ENCODE data around the gene UNC93A.
"Not testable (repeated sequence)": the region's sequence is repeated elsewhere in the genome, so short reads cannot be mapped to it uniquely, and the experiment has no call there.

Gene UNC93A

DNA sequence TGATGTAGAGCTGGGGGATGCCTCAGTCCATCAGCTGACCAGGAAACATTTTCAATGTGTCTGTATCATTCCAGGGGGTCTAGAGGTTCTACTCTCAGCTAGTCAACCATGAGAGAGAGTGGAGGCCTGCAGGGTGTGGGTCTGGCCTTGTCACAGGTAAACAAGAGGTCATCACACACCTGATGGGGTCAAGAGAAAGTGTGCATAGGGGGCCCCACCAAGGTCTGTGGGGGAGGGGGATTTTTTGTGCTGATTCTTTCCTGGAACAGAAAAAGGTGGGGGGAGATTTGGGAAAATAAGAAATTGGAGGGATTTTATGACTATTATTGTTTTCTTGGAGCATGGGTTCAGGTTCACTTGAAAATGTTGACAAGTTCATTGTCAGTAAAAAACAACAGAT lies 8.9 kb upstream of the UNC93A start (continued):
- no peak for TF ChIP-seq CREB5 (CRISPR knock-in tag; IDR thresholded peaks at IDR 0.05; ENCODE audit: low read depth)
- no peak for TF ChIP-seq ISL1 (CRISPR knock-in tag; IDR thresholded peaks at IDR 0.05)
- TF ChIP-seq RARB (CRISPR knock-in tag; IDR thresholded peaks at IDR 0.05): no peak
- TF ChIP-seq BACH2 (CRISPR knock-in tag; IDR thresholded peaks at IDR 0.05; ENCODE audit: borderline replicate concordance): no peak
- TF ChIP-seq TSHZ2 (CRISPR knock-in tag; IDR thresholded peaks at IDR 0.05): no peak
- no peak for TF ChIP-seq ARNTL (CRISPR knock-in tag; IDR thresholded peaks at IDR 0.05; ENCODE audit: borderline replicate concordance, low read depth)
- TF ChIP-seq OSR1 (CRISPR knock-in tag; IDR thresholded peaks at IDR 0.05): no peak
- no peak for TF ChIP-seq GLIS3 (CRISPR knock-in tag; IDR thresholded peaks at IDR 0.05)

GRCh38 chr6:167284565-167284964 lies 6.5 kb upstream of the UNC93A start:
- ATAC-seq: not testable (repeated sequence)

GRCh38 chr6:167285077-167285770 lies 5.9 kb upstream of the UNC93A start:
- ATAC-seq: no peak
- TF ChIP-seq ZFP30 (CRISPR knock-in tag; IDR thresholded peaks at IDR 0.05) (no peak), ZC3H10 (CRISPR knock-in tag; IDR thresholded peaks at IDR 0.05) (no peak), CSRNP3 (CRISPR knock-in tag; IDR thresholded peaks at IDR 0.05) (no peak), GLIS3 (CRISPR knock-in tag; IDR thresholded peaks at IDR 0.05) (no peak), TCF4 (CRISPR knock-in tag; IDR thresholded peaks at IDR 0.05; ENCODE audit: borderline replicate concordance) (no peak), CREB5 (CRISPR knock-in tag; IDR thresholded peaks at IDR 0.05; ENCODE audit: low read depth) (no peak), ZNF8 (CRISPR knock-in tag; IDR thresholded peaks at IDR 0.05) (no peak), TOX (CRISPR knock-in tag; IDR thresholded peaks at IDR 0.05; ENCODE audit: borderline replicate concordance) (no peak), ARNTL (CRISPR knock-in tag; IDR thresholded peaks at IDR 0.05; ENCODE audit: borderline replicate concordance, low read depth) (no peak), SNAI2 (CRISPR knock-in tag; IDR thresholded peaks at IDR 0.05) (no peak), PPARA (CRISPR knock-in tag; IDR thresholded peaks at IDR 0.05; ENCODE audit: borderline replicate concordance) (no peak), ZFP3 (CRISPR knock-in tag; IDR thresholded peaks at IDR 0.05) (no peak), ISL1 (CRISPR knock-in tag; IDR thresholded peaks at IDR 0.05) (no peak), BACH2 (CRISPR knock-in tag; IDR thresholded peaks at IDR 0.05; ENCODE audit: borderline replicate concordance) (no peak), TSHZ2 (CRISPR knock-in tag; IDR thresholded peaks at IDR 0.05) (no peak), ZNF70 (CRISPR knock-in tag; IDR thresholded peaks at IDR 0.05) (no peak)
- TF ChIP-seq, protein P1, sequence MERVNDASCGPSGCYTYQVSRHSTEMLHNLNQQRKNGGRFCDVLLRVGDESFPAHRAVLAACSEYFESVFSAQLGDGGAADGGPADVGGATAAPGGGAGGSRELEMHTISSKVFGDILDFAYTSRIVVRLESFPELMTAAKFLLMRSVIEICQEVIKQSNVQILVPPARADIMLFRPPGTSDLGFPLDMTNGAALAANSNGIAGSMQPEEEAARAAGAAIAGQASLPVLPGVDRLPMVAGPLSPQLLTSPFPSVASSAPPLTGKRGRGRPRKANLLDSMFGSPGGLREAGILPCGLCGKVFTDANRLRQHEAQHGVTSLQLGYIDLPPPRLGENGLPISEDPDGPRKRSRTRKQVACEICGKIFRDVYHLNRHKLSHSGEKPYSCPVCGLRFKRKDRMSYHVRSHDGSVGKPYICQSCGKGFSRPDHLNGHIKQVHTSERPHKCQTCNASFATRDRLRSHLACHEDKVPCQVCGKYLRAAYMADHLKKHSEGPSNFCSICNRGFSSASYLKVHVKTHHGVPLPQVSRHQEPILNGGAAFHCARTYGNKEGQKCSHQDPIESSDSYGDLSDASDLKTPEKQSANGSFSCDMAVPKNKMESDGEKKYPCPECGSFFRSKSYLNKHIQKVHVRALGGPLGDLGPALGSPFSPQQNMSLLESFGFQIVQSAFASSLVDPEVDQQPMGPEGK (CRISPR knock-in tag; IDR thresholded peaks at IDR 0.05; ENCODE audit: borderline replicate concordance): no peak
- TF ChIP-seq, protein P2, sequence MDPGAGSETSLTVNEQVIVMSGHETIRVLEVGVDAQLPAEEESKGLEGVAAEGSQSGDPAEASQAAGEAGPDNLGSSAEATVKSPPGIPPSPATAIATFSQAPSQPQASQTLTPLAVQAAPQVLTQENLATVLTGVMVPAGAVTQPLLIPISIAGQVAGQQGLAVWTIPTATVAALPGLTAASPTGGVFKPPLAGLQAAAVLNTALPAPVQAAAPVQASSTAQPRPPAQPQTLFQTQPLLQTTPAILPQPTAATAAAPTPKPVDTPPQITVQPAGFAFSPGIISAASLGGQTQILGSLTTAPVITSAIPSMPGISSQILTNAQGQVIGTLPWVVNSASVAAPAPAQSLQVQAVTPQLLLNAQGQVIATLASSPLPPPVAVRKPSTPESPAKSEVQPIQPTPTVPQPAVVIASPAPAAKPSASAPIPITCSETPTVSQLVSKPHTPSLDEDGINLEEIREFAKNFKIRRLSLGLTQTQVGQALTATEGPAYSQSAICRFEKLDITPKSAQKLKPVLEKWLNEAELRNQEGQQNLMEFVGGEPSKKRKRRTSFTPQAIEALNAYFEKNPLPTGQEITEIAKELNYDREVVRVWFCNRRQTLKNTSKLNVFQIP (CRISPR knock-in tag; IDR thresholded peaks at IDR 0.05; ENCODE audit: borderline replicate concordance, low read depth): no peak

All from SK-N-SH treated with all-trans-retinoic acid at 6 μM for 48 hours (cell line).